Anterior cingulate cortex (tissue), 58 donors: Measurements from ENCODE around the gene RELN.

Experiments used
- DNase-seq, 58 donors: peaks; one replicate each; lab custom pipeline; 2025; lab: John Stamatoyannopoulos, UW

RELN gene

GRCh38 chr7:103597606-103598005 is 391.9 kb downstream of the RELN start:
- no peak for DNase-seq

- DNase-seq, result no peak
Measured at GRCh38 chr7:103594186-103594585, 395.3 kb downstream of the RELN start.

GRCh38 chr7:103593691-103594090 is 395.8 kb downstream of the RELN start:
- no peak for DNase-seq

- no peak for DNase-seq
Measured at GRCh38 chr7:103592844-103593243, 396.6 kb downstream of the RELN start.

- no peak for DNase-seq
Measured at GRCh38 chr7:103592187-103592586, 397.3 kb downstream of the RELN start.

GRCh38 chr7:103580031-103580430 is 409.4 kb downstream of the RELN start:
- DNase-seq, result peak in 1 of 58 donors; percentile 3

- DNase-seq, result peak in 1 of 58 donors; percentile 3
Measured at GRCh38 chr7:103577059-103577458, 412.4 kb downstream of the RELN start.

- DNase-seq, result no peak
Measured at GRCh38 chr7:103576641-103577040, 412.8 kb downstream of the RELN start.

GRCh38 chr7:103574576-103574975 is 414.9 kb downstream of the RELN start:
- DNase-seq, result no peak

GRCh38 chr7:103573479-103574058 is 415.9 kb downstream of the RELN start:
- DNase-seq, result peak in 1 of 58 donors; percentile 1

- no peak for DNase-seq
Measured at GRCh38 chr7:103571586-103571985, 417.9 kb downstream of the RELN start.

GRCh38 chr7:103569621-103570305 is 419.7 kb downstream of the RELN start:
- no peak for DNase-seq

- DNase-seq, result no peak
Measured at GRCh38 chr7:103564416-103564815, 425.0 kb downstream of the RELN start.

GRCh38 chr7:103560136-103560535 is 429.3 kb downstream of the RELN start:
- no peak for DNase-seq

- DNase-seq, result no peak
Measured at GRCh38 chr7:103551016-103551415, 438.4 kb downstream of the RELN start.

GRCh38 chr7:103549786-103550185 is 439.7 kb downstream of the RELN start:
- no peak for DNase-seq

GRCh38 chr7:103547451-103548284 is 441.8 kb downstream of the RELN start:
- DNase-seq, result no peak

GRCh38 chr7:103542470-103542869 is 447.0 kb downstream of the RELN start:
- no peak for DNase-seq

GRCh38 chr7:103541947-103542346 is 447.5 kb downstream of the RELN start:
- no peak for DNase-seq

GRCh38 chr7:103541026-103541425 is 448.4 kb downstream of the RELN start:
- peak; percentile 42 to 98 (median 90) for DNase-seq

GRCh38 chr7:103540338-103540737 is 449.1 kb downstream of the RELN start:
- DNase-seq, result no peak
